HEK293 (cell line): Measurements from ENCODE around the gene MRNIP.

Experiments
- CTCF ChIA-PET: fragments of 350-600 bp; formaldehyde crosslinking; extraction: SDS; loops from one replicate; lab custom pipeline; 2021; ENCODE audit warnings: antibody characterized with exemption; lab: Yijun Ruan, JAX
- POLR2A ChIA-PET: fragments of 300-600 bp; formaldehyde crosslinking; extraction: SDS; loops from one replicate; lab custom pipeline; 2020; ENCODE audit warnings: antibody characterized with exemption, inconsistent platforms; lab: Yijun Ruan, JAX
- H3K27ac ChIP-seq: fragments of 200-500 bp; sonication (Bioruptor generic); 2 replicates; pipeline ENCODE4 v1.5.1; 2014; ENCODE audit warnings: low read depth, low read length, control low read depth, inconsistent platforms; ENCODE audit errors: extremely low read depth
- H3K36me3 ChIP-seq, 2 experiments: fragments of 200-500 bp in 1 of 2; sonication (Bioruptor generic) in 1 of 2; 1 replicate in 1 of 2; 2 replicates in 1 of 2; pipeline ENCODE4 v1.5.1; 2014 to 2017; ENCODE audit warnings: inconsistent platforms in 2 of 2, low read length in 2 of 2; ENCODE audit not compliant: control insufficient read depth in 2 of 2, insufficient read depth in 1 of 2
- H3K4me1 ChIP-seq: fragments of 200-500 bp; sonication (Bioruptor generic); 2 replicates; pipeline ENCODE4 v1.5.1; 2014; ENCODE audit warnings: mild to moderate bottlenecking, low read length, inconsistent platforms; ENCODE audit not compliant: control insufficient read depth, insufficient read depth
- H3K4me3 ChIP-seq: 2 replicates; pipeline ENCODE4 v1.5.1; 2011; ENCODE audit warnings: low read depth, mild to moderate bottlenecking, control low read depth, low read length, moderate library complexity
- H3K9me3 ChIP-seq: fragments of 200-500 bp; sonication (Bioruptor generic); 2 replicates; pipeline ENCODE4 v1.5.1; 2014; ENCODE audit warnings: low read depth, low read length, inconsistent platforms; ENCODE audit not compliant: control insufficient read depth, insufficient read depth
- GLIS1 ChIP-seq: fragments of 450-650 bp; formaldehyde crosslinking; IDR thresholded peaks from 2 replicates; pipeline ENCODE4 v1.5.1; 2016; ENCODE audit warnings: missing biosample characterization, missing genetic modification characterization
- HIC1 ChIP-seq: fragments of 450-650 bp; formaldehyde crosslinking; IDR thresholded peaks from 2 replicates; pipeline ENCODE4 v1.5.1; 2016; ENCODE audit warnings: missing biosample characterization, missing genetic modification characterization
- PRDM10 ChIP-seq: fragments of 450-650 bp; formaldehyde crosslinking; IDR thresholded peaks from 2 replicates; pipeline ENCODE4 v1.5.1; 2016; ENCODE audit warnings: missing biosample characterization, missing genetic modification characterization
- SCRT2 ChIP-seq: fragments of 450-650 bp; formaldehyde crosslinking; IDR thresholded peaks from 2 replicates; pipeline ENCODE4 v1.5.1; 2016; ENCODE audit warnings: missing biosample characterization, missing genetic modification characterization
- ZBTB44 ChIP-seq: fragments of 450-650 bp; IDR thresholded peaks from 2 replicates; pipeline ENCODE4 v1.5.1; 2018; ENCODE audit warnings: missing biosample characterization, mild to moderate bottlenecking, missing genetic modification characterization
- ZBTB6 ChIP-seq: fragments of 450-650 bp; formaldehyde crosslinking; IDR thresholded peaks from 2 replicates; pipeline ENCODE4 v1.5.1; 2017; ENCODE audit warnings: missing biosample characterization, missing genetic modification characterization
- ZNF133 ChIP-seq: fragments of 450-650 bp; formaldehyde crosslinking; IDR thresholded peaks from 2 replicates; pipeline ENCODE4 v1.5.1; 2016; ENCODE audit warnings: missing biosample characterization, missing genetic modification characterization
- ZNF2 ChIP-seq: fragments of 450-650 bp; formaldehyde crosslinking; IDR thresholded peaks from 2 replicates; pipeline ENCODE4 v1.5.1; 2016; ENCODE audit warnings: missing biosample characterization, missing genetic modification characterization
- ZNF596 ChIP-seq: fragments of 450-650 bp; IDR thresholded peaks from 2 replicates; pipeline ENCODE4 v1.5.0; 2018; ENCODE audit warnings: missing biosample characterization, mild to moderate bottlenecking, missing genetic modification characterization, moderate library complexity
- ZNF623 ChIP-seq: fragments of 450-650 bp; formaldehyde crosslinking; IDR thresholded peaks from 2 replicates; pipeline ENCODE4 v1.5.1; 2016; ENCODE audit warnings: missing biosample characterization, missing genetic modification characterization
- ZNF629 ChIP-seq: fragments of 450-650 bp; formaldehyde crosslinking; IDR thresholded peaks from 2 replicates; pipeline ENCODE4 v1.5.1; 2017; ENCODE audit warnings: missing biosample characterization, missing genetic modification characterization
- ZNF776 ChIP-seq: fragments of 450-650 bp; formaldehyde crosslinking; IDR thresholded peaks from 2 replicates; pipeline ENCODE4 v1.5.0; 2017; ENCODE audit warnings: missing biosample characterization, missing genetic modification characterization, borderline replicate concordance
- ZSCAN16 ChIP-seq: fragments of 450-650 bp; formaldehyde crosslinking; IDR thresholded peaks from 2 replicates; pipeline ENCODE4 v1.5.1; 2016; ENCODE audit warnings: missing biosample characterization, missing genetic modification characterization
- TF ChIP-seq, protein P1 (sequence below): fragments of 450-650 bp; formaldehyde crosslinking; IDR thresholded peaks from 2 replicates; pipeline ENCODE4 v1.5.1; 2016; ENCODE audit warnings: missing biosample characterization, missing genetic modification characterization
- TF ChIP-seq, protein P2 (sequence below): fragments of 450-650 bp; formaldehyde crosslinking; IDR thresholded peaks from 2 replicates; pipeline ENCODE4 v1.5.1; 2016; ENCODE audit warnings: missing biosample characterization, missing genetic modification characterization

The MRNIP gene

DNA sequence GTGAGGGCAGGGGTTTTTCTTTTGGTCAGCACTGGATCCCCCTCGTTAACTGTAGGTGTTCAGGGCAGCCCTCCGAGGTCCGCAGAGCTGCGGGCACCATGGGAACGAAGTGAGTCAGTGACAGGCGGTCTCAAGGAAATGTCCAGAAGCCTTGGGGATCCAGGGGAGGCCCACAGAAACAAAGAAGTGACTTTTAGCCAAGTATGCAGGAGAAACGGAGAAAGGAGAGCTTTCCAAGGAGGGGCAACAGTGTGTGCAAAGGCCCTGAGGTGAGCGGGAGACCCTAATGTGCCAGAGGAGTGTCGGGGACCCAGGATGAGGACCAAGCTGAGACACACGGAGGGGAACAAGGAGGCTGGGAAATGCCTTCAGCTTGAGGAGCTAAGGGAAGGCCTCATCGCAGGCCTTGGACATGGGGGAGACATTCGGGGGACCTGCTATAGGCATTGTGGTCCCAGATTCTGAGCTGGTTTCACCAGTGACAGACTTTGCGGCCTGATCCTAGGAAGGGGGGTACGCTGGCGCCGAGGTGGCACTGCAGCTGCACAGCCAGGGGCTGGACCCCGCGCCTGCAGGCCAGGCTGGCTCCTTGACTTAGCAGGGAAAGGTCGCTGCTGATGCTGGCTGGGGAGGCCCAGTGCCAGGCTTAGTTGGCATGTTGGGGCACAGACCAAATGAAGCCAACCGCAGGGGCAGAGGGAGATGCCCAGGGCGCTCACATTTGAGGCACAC lies 61.6 kb downstream of the MRNIP start:
- Histone ChIP-seq H3K27ac (peak overlapping the region; percentile 85), H3K4me3 (peak overlapping the region; percentile 65; the same call in 1 of the 2 replicates), H3K36me3 (peaks cover 0 to 53% of the 10 kb centered on the region in 2 experiments; a peak in 1 of 3 replicates), H3K4me1 (no peaks in the 10 kb centered on the region), H3K9me3 (no peaks in the 10 kb centered on the region)
- CTCF ChIA-PET, result interaction anchor here (0.6 to 1.0 kb wide), 5 partner anchors 35 to 97 kb away, joined by 3 read pairs; no protein-coding TSS in a partner anchor
- TF ChIP-seq ZNF629 (tag by site-specific recombination) (no peak), ZNF133 (tag by site-specific recombination) (no peak), ZNF776 (tag by site-specific recombination) (no peak), ZNF623 (peak; percentile 100), ZSCAN16 (tag by site-specific recombination) (no peak), HIC1 (peak; percentile 58; the same call in 1 of the 2 replicates)
- POLR2A ChIA-PET, result interaction anchor here (1.3 to 2.3 kb wide), 4 partner anchors 9 to 173 kb away, joined by 4 to 11 read pairs (median 5); partner anchors contain the start of genes HNRNPH1 and SQSTM1

GRCh38 chr5:179795863-179796833 lies 62.5 kb downstream of the MRNIP start:
- H3K4me1 ChIP-seq, result no peaks in the 10 kb centered on the region
- no peaks in the 10 kb centered on the region for H3K9me3 ChIP-seq
- peak overlapping the region; percentile 85 for H3K27ac ChIP-seq
- ChIA-PET POLR2A (interaction anchor here (1.0 to 2.3 kb wide), 8 partner anchors 10 to 173 kb away, joined by 4 to 15 read pairs (median 6); partner anchors contain the start of genes HNRNPH1 and SQSTM1), CTCF (interaction anchor here (0.5 to 1.1 kb wide), 7 partner anchors 14 to 393 kb away, joined by 3 to 4 read pairs (median 3); no protein-coding TSS in a partner anchor)
- peaks cover 0 to 44% of the 10 kb centered on the region in 2 experiments; a peak in 1 of 3 replicates for H3K36me3 ChIP-seq
- peak overlapping the region; percentile 65 for H3K4me3 ChIP-seq
- TF ChIP-seq ZBTB44 (tag by site-specific recombination) (peak; percentile 53; the same call in 1 of the 2 replicates), SCRT2 (tag by site-specific recombination) (0 out of 2 replicates have a peak, but pooled peaks have one; percentile 27), ZNF596 (tag by site-specific recombination) (0 out of 2 replicates have a peak, but pooled peaks have one; percentile 33), ZNF2 (tag by site-specific recombination) (peak; percentile 67; the same call in 1 of the 2 replicates), ZBTB6 (tag by site-specific recombination) (peak; percentile 83), PRDM10 (tag by site-specific recombination) (0 out of 2 replicates have a peak, but pooled peaks have one; percentile 21), GLIS1 (tag by site-specific recombination) (peak; percentile 16)
- TF ChIP-seq, protein P1, sequence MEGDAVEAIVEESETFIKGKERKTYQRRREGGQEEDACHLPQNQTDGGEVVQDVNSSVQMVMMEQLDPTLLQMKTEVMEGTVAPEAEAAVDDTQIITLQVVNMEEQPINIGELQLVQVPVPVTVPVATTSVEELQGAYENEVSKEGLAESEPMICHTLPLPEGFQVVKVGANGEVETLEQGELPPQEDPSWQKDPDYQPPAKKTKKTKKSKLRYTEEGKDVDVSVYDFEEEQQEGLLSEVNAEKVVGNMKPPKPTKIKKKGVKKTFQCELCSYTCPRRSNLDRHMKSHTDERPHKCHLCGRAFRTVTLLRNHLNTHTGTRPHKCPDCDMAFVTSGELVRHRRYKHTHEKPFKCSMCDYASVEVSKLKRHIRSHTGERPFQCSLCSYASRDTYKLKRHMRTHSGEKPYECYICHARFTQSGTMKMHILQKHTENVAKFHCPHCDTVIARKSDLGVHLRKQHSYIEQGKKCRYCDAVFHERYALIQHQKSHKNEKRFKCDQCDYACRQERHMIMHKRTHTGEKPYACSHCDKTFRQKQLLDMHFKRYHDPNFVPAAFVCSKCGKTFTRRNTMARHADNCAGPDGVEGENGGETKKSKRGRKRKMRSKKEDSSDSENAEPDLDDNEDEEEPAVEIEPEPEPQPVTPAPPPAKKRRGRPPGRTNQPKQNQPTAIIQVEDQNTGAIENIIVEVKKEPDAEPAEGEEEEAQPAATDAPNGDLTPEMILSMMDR, result peak; percentile 70
- TF ChIP-seq, protein P2, sequence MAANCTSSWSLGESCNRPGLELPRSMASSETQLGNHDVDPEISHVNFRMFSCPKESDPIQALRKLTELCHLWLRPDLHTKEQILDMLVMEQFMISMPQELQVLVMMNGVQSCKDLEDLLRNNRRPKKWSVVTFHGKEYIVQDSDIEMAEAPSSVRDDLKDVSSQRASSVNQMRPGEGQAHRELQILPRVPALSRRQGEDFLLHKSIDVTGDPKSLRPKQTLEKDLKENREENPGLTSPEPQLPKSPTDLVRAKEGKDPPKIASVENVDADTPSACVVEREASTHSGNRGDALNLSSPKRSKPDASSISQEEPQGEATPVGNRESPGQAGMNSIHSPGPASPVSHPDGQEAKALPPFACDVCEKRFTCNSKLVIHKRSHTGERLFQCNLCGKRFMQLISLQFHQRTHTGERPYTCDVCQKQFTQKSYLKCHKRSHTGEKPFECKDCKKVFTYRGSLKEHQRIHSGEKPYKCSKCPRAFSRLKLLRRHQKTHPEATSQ (tag by site-specific recombination), result 0 out of 2 replicates have a peak, but pooled peaks have one; percentile 48
